Activated T-helper 17 cell treated with anti-CD3 and anti-CD28 coated beads, Interleukin-2, amount 50 U/mL, for 72 hours (primary cell): Measurements from ENCODE around the gene KRT1. TPM values are rescaled to one million over a fixed set of nuclear protein-coding genes. Genes with fewer than 3 reads are reported as not detected.
A peak's percentile ranks its signal among the peaks of the same experiment; 100 is the strongest.

ENCODE experiments used
- ATAC-seq: fragments of 150-1000 bp; cut with Tn5 transposase; replicated peaks from 2 replicates; pipeline ENCODE4 v1.10.0; 2021; ENCODE audit warnings: mild to moderate bottlenecking, moderate library complexity
- H3K27ac Mint-ChIP-seq: one replicate; pipeline ENCODE4 v1.8.0; 2022; ENCODE audit warnings: mixed read lengths
- H3K27me3 Mint-ChIP-seq: one replicate; pipeline ENCODE4 v1.8.0; 2022; ENCODE audit warnings: mixed read lengths
- H3K36me3 Mint-ChIP-seq: one replicate; pipeline ENCODE4 v1.8.0; 2022; ENCODE audit warnings: low read depth, mild to moderate bottlenecking, mixed read lengths
- H3K4me1 Mint-ChIP-seq: one replicate; pipeline ENCODE4 v1.8.0; 2022; ENCODE audit warnings: mixed read lengths
- H3K4me3 Mint-ChIP-seq: one replicate; pipeline ENCODE4 v1.8.0; 2022; ENCODE audit warnings: mild to moderate bottlenecking, mixed read lengths
- H3K9me3 Mint-ChIP-seq: one replicate; pipeline ENCODE4 v1.8.0; 2022; ENCODE audit warnings: mixed read lengths
- total RNA-seq, 2 donors: library from RNA; stranded (reverse); gene quantifications; one replicate each; pipeline ENCODE4 v1.2.3, GENCODE V29; 2022

The KRT1 gene
- total RNA-seq, 2 donors from 2014 or later = not detected

DNA sequence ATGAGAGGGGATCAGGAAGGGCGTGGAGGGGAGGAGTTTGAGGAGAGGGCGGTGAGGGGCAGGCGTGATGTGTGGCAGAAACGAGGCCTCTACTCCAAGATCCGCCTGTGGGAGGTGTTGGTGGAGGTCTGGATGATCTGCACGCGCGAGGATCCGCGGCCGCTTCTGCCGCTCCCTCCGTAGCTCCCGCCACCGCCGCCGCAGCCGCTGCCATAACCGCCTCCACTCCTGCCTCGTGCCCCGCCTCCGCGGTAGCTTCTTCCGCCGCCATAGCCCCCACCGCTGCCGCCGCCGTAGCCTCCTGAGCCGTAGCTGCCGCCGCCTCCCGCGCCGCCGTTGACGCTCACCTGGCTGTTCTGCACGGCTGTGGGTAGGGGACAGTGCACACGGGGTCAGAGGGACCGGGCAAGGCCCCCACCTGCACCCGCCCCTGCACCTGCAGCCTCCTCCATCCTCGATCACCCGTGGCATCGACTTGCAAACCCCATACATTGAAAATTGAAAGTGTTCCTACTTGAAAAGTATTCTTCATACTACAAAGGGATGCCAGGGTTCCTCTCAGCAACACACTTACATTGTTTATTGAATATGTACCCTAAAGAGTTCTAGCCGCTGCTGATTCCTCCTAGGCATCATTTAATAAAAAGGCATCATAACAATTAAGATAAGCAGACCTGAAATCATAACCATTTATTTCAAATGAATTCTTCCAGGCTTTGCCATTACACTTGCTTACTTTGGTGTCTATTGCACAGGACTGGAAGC is 11.1 kb upstream of the KRT1 start:
- H3K27ac Mint-ChIP-seq = peak overlapping the region; percentile 64
- peaks cover 16% of the 10 kb centered on the region for H3K4me1 Mint-ChIP-seq
- no peaks in the 10 kb centered on the region for H3K9me3 Mint-ChIP-seq
- peaks cover 20% of the 10 kb centered on the region for H3K27me3 Mint-ChIP-seq
- H3K36me3 Mint-ChIP-seq = no peaks in the 10 kb centered on the region
- peak; percentile 64 for ATAC-seq
- peak overlapping the region; percentile 70 for H3K4me3 Mint-ChIP-seq

DNA sequence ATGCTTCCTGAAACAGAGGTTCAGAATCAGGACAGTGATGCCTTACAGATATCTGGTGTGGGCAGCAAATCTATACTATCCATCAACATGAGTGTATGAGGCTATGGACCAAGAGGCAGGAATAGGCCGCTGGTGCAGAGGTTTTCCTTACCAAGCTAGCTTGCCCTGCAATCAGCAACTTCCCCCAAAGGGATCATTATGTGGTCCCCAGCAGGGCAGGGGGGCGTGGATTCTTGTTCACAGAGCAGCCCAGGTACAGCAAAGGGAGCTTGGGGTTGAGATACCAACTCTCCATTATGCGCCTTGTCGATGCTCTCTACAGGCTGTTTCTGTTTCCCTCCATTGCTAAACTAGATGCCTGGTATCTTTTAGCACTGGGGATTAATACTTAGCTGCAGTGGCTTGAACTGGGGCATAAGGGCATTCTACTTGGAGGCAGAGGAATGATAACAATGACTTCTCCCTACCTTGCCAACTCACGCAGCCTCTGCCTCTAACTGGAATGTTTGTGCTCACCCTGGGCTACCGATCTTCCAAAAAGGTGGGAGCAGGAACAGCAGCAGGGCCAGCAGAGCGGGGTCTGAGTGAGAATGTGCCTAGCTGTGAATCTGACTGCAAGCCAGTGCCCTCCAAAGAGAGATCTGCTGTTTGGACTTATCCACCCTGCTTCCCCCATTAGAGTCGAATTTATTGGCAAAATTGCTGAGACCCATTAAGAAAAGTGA is 10.3 kb upstream of the KRT1 start:
- Mint-ChIP-seq H3K36me3 (no peaks in the 10 kb centered on the region), H3K4me3 (peak overlapping the region; percentile 70), H3K4me1 (peaks cover 16% of the 10 kb centered on the region), H3K27me3 (peaks cover 17% of the 10 kb centered on the region), H3K9me3 (no peaks in the 10 kb centered on the region), H3K27ac (peak overlapping the region; percentile 64)
- ATAC-seq = no peak

- H3K27ac Mint-ChIP-seq = no peak overlapping the region
- peaks cover 14% of the 10 kb centered on the region for H3K27me3 Mint-ChIP-seq
- peaks cover 16% of the 10 kb centered on the region for H3K4me1 Mint-ChIP-seq
- H3K9me3 Mint-ChIP-seq = no peaks in the 10 kb centered on the region
- H3K4me3 Mint-ChIP-seq = no peak overlapping the region
- no peaks in the 10 kb centered on the region for H3K36me3 Mint-ChIP-seq
- ATAC-seq = no peak
Observed at GRCh38 chr12:52689936-52690335, 9.7 kb upstream of the KRT1 start.

DNA sequence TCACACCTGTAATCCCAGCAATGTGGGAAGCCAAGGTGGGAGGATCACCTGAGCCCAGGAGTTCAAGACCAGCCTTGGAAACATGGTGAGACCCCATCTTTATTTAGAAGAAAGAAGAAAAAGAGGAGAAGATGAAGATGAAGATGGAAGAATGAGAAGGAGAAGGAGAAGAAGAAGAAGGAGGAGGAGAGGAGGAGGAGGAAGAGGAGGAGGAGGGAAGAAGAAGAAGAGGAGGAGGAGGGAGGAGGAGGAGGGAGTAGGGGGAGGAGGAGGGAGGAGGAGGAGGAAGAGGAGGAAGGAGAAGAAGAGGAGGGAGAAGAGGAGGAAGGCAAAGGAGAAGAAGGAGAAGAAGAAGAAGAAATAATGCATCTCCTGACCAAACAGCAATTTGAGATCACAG is 9.0 kb upstream of the KRT1 start:
- Mint-ChIP-seq H3K36me3 (no peaks in the 10 kb centered on the region), H3K4me3 (no peak overlapping the region), H3K4me1 (peaks cover 16% of the 10 kb centered on the region), H3K27ac (no peak overlapping the region), H3K9me3 (no peaks in the 10 kb centered on the region), H3K27me3 (peaks cover 17% of the 10 kb centered on the region)
- ATAC-seq = no peak

GRCh38 chr12:52688481-52688880 is 8.3 kb upstream of the KRT1 start:
- peaks cover 22% of the 10 kb centered on the region for H3K27me3 Mint-ChIP-seq
- peaks cover 16% of the 10 kb centered on the region for H3K4me1 Mint-ChIP-seq
- H3K9me3 Mint-ChIP-seq = no peaks in the 10 kb centered on the region
- no peak overlapping the region for H3K4me3 Mint-ChIP-seq
- no peak overlapping the region for H3K27ac Mint-ChIP-seq
- no peaks in the 10 kb centered on the region for H3K36me3 Mint-ChIP-seq
- no peak for ATAC-seq

- Mint-ChIP-seq H3K27ac (no peak overlapping the region), H3K4me1 (peaks cover 12% of the 10 kb centered on the region), H3K27me3 (peaks cover 16% of the 10 kb centered on the region), H3K4me3 (no peak overlapping the region), H3K9me3 (no peaks in the 10 kb centered on the region), H3K36me3 (no peaks in the 10 kb centered on the region)
- ATAC-seq = no peak
Observed at GRCh38 chr12:52687497-52688385, 7.5 kb upstream of the KRT1 start.

GRCh38 chr12:52686756-52687487 is 6.7 kb upstream of the KRT1 start:
- no peak for ATAC-seq
- Mint-ChIP-seq H3K4me1 (peaks cover 10% of the 10 kb centered on the region), H3K36me3 (no peaks in the 10 kb centered on the region), H3K27me3 (peaks cover 11% of the 10 kb centered on the region), H3K4me3 (no peak overlapping the region), H3K27ac (no peak overlapping the region), H3K9me3 (no peaks in the 10 kb centered on the region)

DNA sequence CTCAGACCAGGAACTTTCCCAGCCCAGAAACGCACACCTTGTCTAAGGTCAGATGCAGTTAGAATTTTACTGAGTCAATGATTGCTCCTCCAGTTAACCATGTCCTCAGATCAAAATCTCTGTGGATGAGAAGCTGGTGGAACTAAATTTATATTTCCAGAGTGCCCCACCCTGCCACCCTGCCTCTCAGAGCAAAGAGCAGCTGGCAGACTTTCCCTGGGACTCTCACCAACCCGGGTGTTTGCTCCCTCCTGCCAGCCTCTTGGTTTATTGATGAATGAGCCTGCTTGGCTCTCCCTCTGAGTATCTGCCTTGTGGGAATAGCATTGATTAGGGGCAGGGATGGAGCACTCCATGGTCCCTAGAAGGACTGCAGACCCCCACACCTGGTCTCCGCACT is 5.9 kb upstream of the KRT1 start:
- H3K27me3 Mint-ChIP-seq = peaks cover 11% of the 10 kb centered on the region
- H3K9me3 Mint-ChIP-seq = no peaks in the 10 kb centered on the region
- H3K27ac Mint-ChIP-seq = no peak overlapping the region
- H3K4me1 Mint-ChIP-seq = peaks cover 10% of the 10 kb centered on the region
- no peaks in the 10 kb centered on the region for H3K36me3 Mint-ChIP-seq
- H3K4me3 Mint-ChIP-seq = no peak overlapping the region
- ATAC-seq = no peak

DNA sequence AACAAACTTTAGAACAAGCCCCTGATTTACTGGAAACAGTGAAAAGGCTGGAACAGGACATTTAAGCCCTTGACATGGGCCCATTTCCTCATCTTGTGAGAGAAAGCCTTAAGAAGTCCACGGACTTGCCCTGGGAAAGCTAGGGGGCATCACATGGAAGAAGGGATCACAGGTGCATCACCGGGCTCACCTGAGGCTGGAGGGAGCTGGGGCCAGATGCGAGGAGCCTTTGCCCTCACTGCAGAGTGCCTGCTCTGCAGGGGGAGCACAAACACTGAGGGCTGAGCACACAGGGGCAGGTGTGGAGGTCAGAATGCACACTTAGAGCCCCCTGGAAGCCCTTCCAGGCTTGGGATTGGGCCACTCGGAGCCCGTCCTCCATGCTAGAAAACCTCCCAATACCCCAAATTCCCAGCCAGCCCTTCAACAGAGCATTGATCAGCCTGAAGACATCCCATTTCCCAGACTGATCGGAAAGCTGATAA is 5.2 kb upstream of the KRT1 start:
- H3K27me3 Mint-ChIP-seq = peaks cover 11% of the 10 kb centered on the region
- peaks cover 7% of the 10 kb centered on the region for H3K4me1 Mint-ChIP-seq
- no peak overlapping the region for H3K27ac Mint-ChIP-seq
- H3K9me3 Mint-ChIP-seq = no peaks in the 10 kb centered on the region
- H3K36me3 Mint-ChIP-seq = no peaks in the 10 kb centered on the region
- no peak overlapping the region for H3K4me3 Mint-ChIP-seq
- no peak for ATAC-seq

GRCh38 chr12:52684431-52684830 is 4.2 kb upstream of the KRT1 start:
- no peak for ATAC-seq
- H3K9me3 Mint-ChIP-seq = no peaks in the 10 kb centered on the region
- H3K36me3 Mint-ChIP-seq = no peaks in the 10 kb centered on the region
- H3K27me3 Mint-ChIP-seq = peaks cover 11% of the 10 kb centered on the region
- H3K4me3 Mint-ChIP-seq = no peak overlapping the region
- peaks cover 7% of the 10 kb centered on the region for H3K4me1 Mint-ChIP-seq
- H3K27ac Mint-ChIP-seq = no peak overlapping the region

DNA sequence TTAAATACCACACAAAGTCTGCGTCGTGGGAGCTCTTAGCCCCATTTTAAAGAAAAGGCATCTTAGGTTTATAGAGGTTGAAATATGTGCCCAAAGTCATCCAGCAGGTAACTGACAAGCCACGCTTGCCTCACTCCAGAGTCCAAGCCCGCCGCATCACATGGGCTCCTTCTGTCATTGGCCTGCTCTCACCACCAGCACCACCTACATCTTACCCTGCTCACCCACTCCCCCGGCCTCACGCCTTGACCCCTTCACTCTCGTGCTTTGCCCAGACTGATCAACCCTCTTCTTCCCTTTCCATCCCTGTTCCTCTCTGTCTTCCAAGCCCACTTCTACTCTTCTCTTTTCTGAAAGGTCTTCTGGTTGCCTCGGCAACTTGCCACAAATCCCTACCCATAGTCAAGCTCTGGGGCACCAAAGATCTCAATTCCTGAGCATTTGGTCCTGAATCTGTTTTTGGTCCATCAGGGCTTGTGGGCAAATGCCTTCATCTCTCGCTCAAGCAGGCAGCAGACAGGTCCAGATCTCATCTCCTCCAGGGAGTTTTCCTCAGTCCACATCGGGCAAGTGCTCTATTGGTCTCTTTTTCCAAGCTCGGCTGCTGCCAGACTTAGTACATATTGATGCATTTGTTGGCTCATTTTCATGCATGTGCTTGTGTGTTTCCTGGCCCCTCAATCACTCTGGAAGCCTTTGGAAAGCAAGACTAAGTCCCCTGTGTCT is 3.5 kb upstream of the KRT1 start:
- H3K27ac Mint-ChIP-seq = no peak overlapping the region
- ATAC-seq = no peak
- H3K27me3 Mint-ChIP-seq = peaks cover 11% of the 10 kb centered on the region
- no peaks in the 10 kb centered on the region for H3K9me3 Mint-ChIP-seq
- no peaks in the 10 kb centered on the region for H3K36me3 Mint-ChIP-seq
- peaks cover 7% of the 10 kb centered on the region for H3K4me1 Mint-ChIP-seq
- H3K4me3 Mint-ChIP-seq = no peak overlapping the region

GRCh38 chr12:52682938-52683574 is 2.8 kb upstream of the KRT1 start:
- peaks cover 8% of the 10 kb centered on the region for H3K27me3 Mint-ChIP-seq
- H3K9me3 Mint-ChIP-seq = no peaks in the 10 kb centered on the region
- H3K36me3 Mint-ChIP-seq = no peaks in the 10 kb centered on the region
- peaks cover 7% of the 10 kb centered on the region for H3K4me1 Mint-ChIP-seq
- no peak overlapping the region for H3K27ac Mint-ChIP-seq
- no peak overlapping the region for H3K4me3 Mint-ChIP-seq
- ATAC-seq = no peak

GRCh38 chr12:52682381-52682660 is 2.1 kb upstream of the KRT1 start:
- Mint-ChIP-seq H3K36me3 (no peaks in the 10 kb centered on the region), H3K27ac (no peak overlapping the region), H3K9me3 (no peaks in the 10 kb centered on the region), H3K27me3 (peaks cover 8% of the 10 kb centered on the region), H3K4me1 (peaks cover 7% of the 10 kb centered on the region), H3K4me3 (no peak overlapping the region)
- no peak for ATAC-seq
